Fibroblast of lung (primary cell): Measurements from ENCODE around the gene PWP2. TPM values are rescaled to one million over a fixed set of nuclear protein-coding genes. Genes with fewer than 3 reads are reported as not detected.

Experiments used
- DNase-seq, 2 donors: peaks; one replicate each; pipeline versions ENCODE4 v3.0.0 to v3.0.0-alpha.2; 2010; ENCODE audit warnings: low read depth in 2 of 2
- H2AFZ ChIP-seq: 2 replicates; pipeline ENCODE4 v1.5.1; 2012; ENCODE audit warnings: low read length, control low read depth, inconsistent platforms
- H3K27ac ChIP-seq: 2 replicates; pipeline ENCODE4 v1.5.1; 2011; ENCODE audit warnings: low read length, control low read depth; ENCODE audit not compliant: insufficient read depth
- H3K27me3 ChIP-seq: 2 replicates; pipeline ENCODE4 v1.5.1; 2011; ENCODE audit warnings: mild to moderate bottlenecking, low read length; ENCODE audit not compliant: control insufficient read depth, insufficient read depth
- H3K36me3 ChIP-seq: 2 replicates; pipeline ENCODE4 v1.5.1; 2011; ENCODE audit warnings: low read length; ENCODE audit not compliant: control insufficient read depth, insufficient read depth
- H3K4me1 ChIP-seq: 2 replicates; pipeline ENCODE4 v1.5.1; 2011; ENCODE audit warnings: low read length; ENCODE audit not compliant: control insufficient read depth, insufficient read depth; ENCODE audit errors: extremely low read depth
- H3K4me2 ChIP-seq: 2 replicates; pipeline ENCODE4 v1.5.1; 2011; ENCODE audit warnings: low read length, control low read depth; ENCODE audit not compliant: insufficient read depth; ENCODE audit errors: extremely low read depth
- H3K4me3 ChIP-seq, 4 experiments: fragments of 200-600 bp in 1 of 4; sonication (generic) in 1 of 4; replicated peaks in 1 of 4; 2 replicates each; pipeline ENCODE4 v1.5.1; 2011 to 2016; ENCODE audit warnings: low read length in 4 of 4, low read depth in 3 of 4, mild to moderate bottlenecking in 3 of 4, control low read depth in 2 of 4, inconsistent platforms in 1 of 4, mixed read lengths in 1 of 4; ENCODE audit not compliant: insufficient read depth in 1 of 4; ENCODE audit errors: control extremely low read depth in 1 of 4
- H3K79me2 ChIP-seq: 2 replicates; pipeline ENCODE4 v1.5.1; 2012; ENCODE audit warnings: mild to moderate bottlenecking, low read length, inconsistent platforms; ENCODE audit not compliant: control insufficient read depth, insufficient read depth
- H3K9ac ChIP-seq: 2 replicates; pipeline ENCODE4 v1.5.1; 2011; ENCODE audit warnings: mild to moderate bottlenecking, low read length, control low read depth; ENCODE audit not compliant: insufficient read depth
- H3K9me3 ChIP-seq: 2 replicates; pipeline ENCODE4 v1.5.1; 2012; ENCODE audit warnings: low read depth, low read length; ENCODE audit not compliant: control insufficient read depth, insufficient read depth
- H4K20me1 ChIP-seq: 2 replicates; pipeline ENCODE4 v1.5.1; 2011; ENCODE audit warnings: low read length; ENCODE audit not compliant: control insufficient read depth, insufficient read depth; ENCODE audit errors: extremely low read depth
- CTCF ChIP-seq, 2 donors: IDR thresholded peaks in 1 of 2; conservative IDR thresholded peaks in 1 of 2; 1 replicate in 1 of 2; 2 replicates in 1 of 2; pipeline ENCODE4 v1.5.1; 2011 to 2012; ENCODE audit warnings: low read length in 2 of 2, control low read depth in 1 of 2, inconsistent platforms in 1 of 2, low read depth in 1 of 2, mild to moderate bottlenecking in 1 of 2
- EZH2 ChIP-seq: IDR thresholded peaks from 2 replicates; pipeline ENCODE4 v1.5.1; 2012; ENCODE audit warnings: low read length, control low read depth, mild to moderate bottlenecking; ENCODE audit errors: missing control alignments
- polyA plus RNA-seq, 2 donors: library from polyadenylated mRNA; depleted of rRNA in 1 of 2; stranded (reverse) in 1 of 2; unstranded in 1 of 2; fragments of >200 nt; gene quantifications; 2 replicates each; pipeline ENCODE4 v1.2.1, GENCODE V29; 2011 to 2012; ENCODE audit warnings: missing spikeins in 1 of 2
- total RNA-seq: library from RNA; depleted of rRNA; stranded (reverse); fragments of >200 nt; gene quantifications from 2 replicates; pipeline ENCODE4 v1.2.1, GENCODE V29; 2014

The PWP2 gene
- total and polyA plus RNA-seq, 2 donors (not counting 1 experiment from before 2014, with no cell fraction given): 3.8 to 5.1 TPM

- no peak for DNase-seq
- no peaks in the 10 kb centered on the region for H3K9me3 ChIP-seq
- no peak for TF ChIP-seq CTCF (conservative IDR thresholded peaks at IDR 0.05 in 1 of 2, IDR thresholded peaks at IDR 0.05 in 1 of 2; ENCODE audit: low read depth in 1 of 2, low read length in 2 of 2)
- no peak for TF ChIP-seq EZH2
- H3K36me3 ChIP-seq: peaks cover 24% of the 10 kb centered on the region
- H3K27ac ChIP-seq: no peak overlapping the region
- no peak overlapping the region for H3K9ac ChIP-seq
- no peak overlapping the region for H2AFZ ChIP-seq
- no peaks in the 10 kb centered on the region for H3K4me1 ChIP-seq
- H3K79me2 ChIP-seq: no peaks in the 10 kb centered on the region
- H3K4me2 ChIP-seq: no peak overlapping the region
- H4K20me1 ChIP-seq: no peaks in the 10 kb centered on the region
- H3K4me3 ChIP-seq: no peak overlapping the region
- no peaks in the 10 kb centered on the region for H3K27me3 ChIP-seq
These were observed 16.9 kb upstream of the PWP2 start for GRCh38 chr21:44090325-44090724.

- no peaks in the 10 kb centered on the region for H3K9me3 ChIP-seq
- no peak overlapping the region for H3K4me2 ChIP-seq
- H3K79me2 ChIP-seq: no peaks in the 10 kb centered on the region
- H4K20me1 ChIP-seq: no peaks in the 10 kb centered on the region
- no peak for DNase-seq
- no peak overlapping the region for H3K4me3 ChIP-seq
- TF ChIP-seq CTCF (conservative IDR thresholded peaks at IDR 0.05 in 1 of 2, IDR thresholded peaks at IDR 0.05 in 1 of 2; ENCODE audit: low read depth in 1 of 2, low read length in 2 of 2): no peak
- no peak for TF ChIP-seq EZH2
- H2AFZ ChIP-seq: no peak overlapping the region
- no peak overlapping the region for H3K27ac ChIP-seq
- H3K9ac ChIP-seq: no peak overlapping the region
- H3K4me1 ChIP-seq: no peaks in the 10 kb centered on the region
- H3K27me3 ChIP-seq: no peaks in the 10 kb centered on the region
- H3K36me3 ChIP-seq: peaks cover 19% of the 10 kb centered on the region
These were observed 15.0 kb upstream of the PWP2 start for GRCh38 chr21:44092211-44092610.

GRCh38 chr21:44093761-44094160 is 13.4 kb upstream of the PWP2 start:
- H3K27ac ChIP-seq: no peak overlapping the region
- TF ChIP-seq EZH2: no peak
- TF ChIP-seq CTCF (conservative IDR thresholded peaks at IDR 0.05 in 1 of 2, IDR thresholded peaks at IDR 0.05 in 1 of 2; ENCODE audit: low read depth in 1 of 2, low read length in 2 of 2): no peak
- no peaks in the 10 kb centered on the region for H3K9me3 ChIP-seq
- H3K9ac ChIP-seq: no peak overlapping the region
- H2AFZ ChIP-seq: no peak overlapping the region
- H4K20me1 ChIP-seq: no peaks in the 10 kb centered on the region
- H3K27me3 ChIP-seq: no peaks in the 10 kb centered on the region
- H3K79me2 ChIP-seq: no peaks in the 10 kb centered on the region
- H3K4me1 ChIP-seq: no peaks in the 10 kb centered on the region
- H3K4me3 ChIP-seq: no peak overlapping the region
- DNase-seq: no peak
- H3K36me3 ChIP-seq: peaks cover 11% of the 10 kb centered on the region
- H3K4me2 ChIP-seq: no peak overlapping the region
